HepG2 (cell line): ENCODE results near the gene BABAM1. TPM values are rescaled to one million over a fixed set of nuclear protein-coding genes. Genes with fewer than 3 reads are reported as not detected.

Source experiments
- AHR ChIP-seq: IDR thresholded peaks from 2 replicates; pipeline ENCODE4 v1.6.1; 2018; ENCODE audit warnings: missing genetic modification reagents, missing compliant biosample characterization
- CENPT ChIP-seq: sonication (generic); formaldehyde crosslinking; IDR thresholded peaks from 2 replicates; pipeline ENCODE4 v1.8.0; 2022; ENCODE audit warnings: low read depth, mild to moderate bottlenecking, moderate library complexity, missing genetic modification reagents
- CENPX ChIP-seq: sonication (generic); formaldehyde crosslinking; IDR thresholded peaks from 2 replicates; pipeline ENCODE4 v1.9.0; 2021; ENCODE audit warnings: mild to moderate bottlenecking, missing genetic modification reagents, moderate library complexity
- GABPB1 ChIP-seq: IDR thresholded peaks from 2 replicates; pipeline ENCODE4 v1.6.1; 2016; ENCODE audit warnings: mild to moderate bottlenecking, missing genetic modification reagents, moderate library complexity, missing compliant biosample characterization
- GATA4 ChIP-seq: sonication (generic); IDR thresholded peaks from 2 replicates; pipeline ENCODE4 v1.6.1; 2016; ENCODE audit warnings: antibody characterized with exemption, low read depth, borderline replicate concordance
- IKZF4 ChIP-seq: sonication (generic); formaldehyde crosslinking; IDR thresholded peaks from 2 replicates; pipeline ENCODE4 v1.5.1; 2020; ENCODE audit warnings: borderline replicate concordance, mild to moderate bottlenecking, low read depth, missing genetic modification reagents; ENCODE audit errors: not compliant biosample characterization
- KDM1A ChIP-seq: IDR thresholded peaks from 2 replicates; pipeline ENCODE4 v1.6.1; 2016; ENCODE audit warnings: missing compliant biosample characterization
- KLF9 ChIP-seq: IDR thresholded peaks from 2 replicates; pipeline ENCODE4 v1.6.1; 2016; ENCODE audit warnings: low read depth
- NFATC3 ChIP-seq: sonication (generic); formaldehyde crosslinking; IDR thresholded peaks from 2 replicates; pipeline ENCODE4 v1.5.1; 2020; ENCODE audit warnings: mild to moderate bottlenecking, missing genetic modification reagents
- PCBP1 ChIP-seq: fragments of 200-400 bp; formaldehyde crosslinking; IDR thresholded peaks from 2 replicates; pipeline ENCODE4 v1.6.1; 2017; ENCODE audit warnings: mild to moderate bottlenecking, low read depth, low read length, borderline replicate concordance
- REL ChIP-seq: sonication (generic); formaldehyde crosslinking; conservative IDR thresholded peaks from 2 replicates; pipeline ENCODE4 v1.8.0; 2022; ENCODE audit warnings: mild to moderate bottlenecking, missing genetic modification reagents, moderate library complexity
- SP4 ChIP-seq: sonication (generic); formaldehyde crosslinking; IDR thresholded peaks from 2 replicates; pipeline ENCODE4 v1.8.1; 2023; ENCODE audit warnings: mild to moderate bottlenecking, missing genetic modification reagents
- TRIM24 ChIP-seq: sonication (generic); formaldehyde crosslinking; IDR thresholded peaks from 2 replicates; pipeline ENCODE4 v1.8.0; 2022; ENCODE audit warnings: mild to moderate bottlenecking, missing genetic modification reagents
- U2AF2 ChIP-seq: fragments of 200-400 bp; formaldehyde crosslinking; IDR thresholded peaks from 2 replicates; pipeline ENCODE4 v1.6.1; 2017; ENCODE audit warnings: low read depth, mild to moderate bottlenecking, low read length
- ZFP62 ChIP-seq: sonication (generic); formaldehyde crosslinking; IDR thresholded peaks from 2 replicates; pipeline ENCODE4 v1.4.0; 2020; ENCODE audit warnings: missing genetic modification reagents
- ZNF570 ChIP-seq: sonication (generic); formaldehyde crosslinking; IDR thresholded peaks from 2 replicates; pipeline ENCODE4 v1.4.0; 2020; ENCODE audit warnings: mild to moderate bottlenecking, missing genetic modification reagents, borderline replicate concordance
- ZSCAN21 ChIP-seq: sonication (generic); formaldehyde crosslinking; IDR thresholded peaks from 2 replicates; pipeline ENCODE4 v1.8.0; 2022; ENCODE audit warnings: mild to moderate bottlenecking, missing genetic modification reagents, moderate library complexity, borderline replicate concordance
- polyA plus RNA-seq, 8 experiments: library from polyadenylated mRNA; depleted of rRNA in 3 of 8; stranded (reverse) in 7 of 8; unstranded in 1 of 8; fragments of >200 nt; fragmentation: Illumina TruSeq in 4 of 8; extraction: Trizol in 4 of 8; gene quantifications; 2 replicates each; pipeline versions ENCODE4 v1.2.1 to v1.2.3, GENCODE V29; 2011 to 2016; ENCODE audit warnings: low read depth in 4 of 8, missing spikeins in 1 of 8, mixed read lengths in 1 of 8; ENCODE audit not compliant: insufficient read depth in 1 of 8
- total RNA-seq, 5 experiments: library from RNA; depleted of rRNA; stranded (reverse); fragments of >200 nt; fragmentation: Illumina TruSeq; extraction: Trizol; gene quantifications; 2 replicates each; pipeline ENCODE4 v1.2.3, GENCODE V29; 2016; ENCODE audit warnings: low read depth in 1 of 5
- TF ChIP-seq, protein P1 (sequence below): sonication (generic); formaldehyde crosslinking; IDR thresholded peaks from 2 replicates; pipeline ENCODE4 v1.9.0; 2021; ENCODE audit warnings: missing genetic modification reagents, mild to moderate bottlenecking, borderline replicate concordance
- TF ChIP-seq, protein P2 (sequence below): sonication (generic); formaldehyde crosslinking; IDR thresholded peaks from 2 replicates; pipeline ENCODE4 v1.4.0; 2020; ENCODE audit warnings: missing genetic modification reagents, low read depth, mild to moderate bottlenecking, borderline replicate concordance
- TF ChIP-seq, protein P3 (sequence below): sonication (generic); formaldehyde crosslinking; IDR thresholded peaks from 2 replicates; pipeline ENCODE4 v1.4.0; 2020; ENCODE audit warnings: missing genetic modification reagents; ENCODE audit errors: not compliant biosample characterization
- TF ChIP-seq, protein P4 (sequence below): sonication (generic); formaldehyde crosslinking; IDR thresholded peaks from 2 replicates; pipeline ENCODE4 v1.4.0; 2020; ENCODE audit warnings: missing genetic modification reagents
- TF ChIP-seq, protein P5 (sequence below): conservative IDR thresholded peaks from 2 replicates; pipeline ENCODE4 v1.6.1; 2018; ENCODE audit warnings: missing genetic modification reagents

The BABAM1 gene
- total and polyA plus RNA-seq, 2 of the 13 experiments (the other 11 are each of a cell fraction or from before 2014, with no cell fraction given) = 70.0 to 82.0 TPM

DNA sequence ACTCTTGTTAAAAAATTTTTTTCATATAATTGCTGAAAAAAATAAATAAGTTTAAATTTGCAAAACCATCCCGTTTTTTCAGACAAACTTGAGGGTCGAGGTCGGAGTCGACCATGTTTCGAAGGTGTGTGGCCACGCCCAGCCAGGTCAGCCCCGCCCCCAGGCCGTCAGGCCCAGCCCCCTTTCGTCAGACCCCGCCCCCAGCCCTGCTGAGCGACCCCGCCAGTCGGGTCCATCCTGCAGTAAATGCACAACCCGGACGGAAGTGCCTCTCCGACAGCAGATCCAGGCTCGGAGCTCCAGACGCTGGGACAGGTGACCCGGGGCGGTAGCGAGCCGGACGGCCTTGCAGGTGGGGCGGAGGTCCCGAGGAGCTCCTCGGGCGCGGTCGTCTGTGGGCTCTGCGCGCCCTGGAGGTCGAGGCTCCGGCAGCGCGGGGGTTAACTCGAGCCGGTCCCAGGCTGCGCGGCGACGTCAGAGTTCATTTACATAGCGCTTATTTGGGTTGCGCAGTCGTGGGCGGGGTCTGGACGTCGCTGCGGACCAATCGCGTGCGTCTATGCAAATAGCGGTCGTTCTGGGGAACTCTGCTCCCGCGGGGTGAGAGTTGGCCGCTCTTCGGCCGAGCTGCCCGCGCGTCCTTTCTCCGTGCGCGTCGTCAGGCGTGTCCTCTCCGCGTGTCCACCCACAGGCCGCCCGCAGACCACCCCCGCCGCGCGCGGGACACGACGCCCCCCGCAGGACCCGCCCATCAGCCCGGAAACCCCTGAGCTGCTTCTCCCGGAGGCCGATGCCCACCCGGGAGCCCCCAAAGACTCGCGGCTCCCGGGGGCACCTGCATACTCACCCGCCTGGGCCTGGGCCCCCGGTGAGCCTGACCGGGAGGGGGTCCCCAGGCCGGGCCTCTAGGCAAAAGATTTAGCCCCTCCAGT lies 41.0 kb upstream of the BABAM1 start, which contains the start of gene OCEL1 (continued):
- TF ChIP-seq, protein P1, sequence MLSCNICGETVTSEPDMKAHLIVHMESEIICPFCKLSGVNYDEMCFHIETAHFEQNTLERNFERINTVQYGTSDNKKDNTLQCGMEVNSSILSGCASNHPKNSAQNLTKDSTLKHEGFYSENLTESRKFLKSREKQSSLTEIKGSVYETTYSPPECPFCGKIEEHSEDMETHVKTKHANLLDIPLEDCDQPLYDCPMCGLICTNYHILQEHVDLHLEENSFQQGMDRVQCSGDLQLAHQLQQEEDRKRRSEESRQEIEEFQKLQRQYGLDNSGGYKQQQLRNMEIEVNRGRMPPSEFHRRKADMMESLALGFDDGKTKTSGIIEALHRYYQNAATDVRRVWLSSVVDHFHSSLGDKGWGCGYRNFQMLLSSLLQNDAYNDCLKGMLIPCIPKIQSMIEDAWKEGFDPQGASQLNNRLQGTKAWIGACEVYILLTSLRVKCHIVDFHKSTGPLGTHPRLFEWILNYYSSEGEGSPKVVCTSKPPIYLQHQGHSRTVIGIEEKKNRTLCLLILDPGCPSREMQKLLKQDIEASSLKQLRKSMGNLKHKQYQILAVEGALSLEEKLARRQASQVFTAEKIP (CRISPR knock-in tag) = no peak
- TF ChIP-seq, protein P2, sequence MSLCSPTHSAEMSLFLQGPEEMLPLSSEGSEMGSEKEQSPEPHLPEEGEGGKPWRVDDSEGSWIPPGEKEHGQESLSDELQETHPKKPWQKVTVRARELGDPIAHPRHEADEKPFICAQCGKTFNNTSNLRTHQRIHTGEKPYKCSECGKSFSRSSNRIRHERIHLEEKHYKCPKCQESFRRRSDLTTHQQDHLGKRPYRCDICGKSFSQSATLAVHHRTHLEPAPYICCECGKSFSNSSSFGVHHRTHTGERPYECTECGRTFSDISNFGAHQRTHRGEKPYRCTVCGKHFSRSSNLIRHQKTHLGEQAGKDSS (CRISPR knock-in tag) = no peak
- TF ChIP-seq, protein P3, sequence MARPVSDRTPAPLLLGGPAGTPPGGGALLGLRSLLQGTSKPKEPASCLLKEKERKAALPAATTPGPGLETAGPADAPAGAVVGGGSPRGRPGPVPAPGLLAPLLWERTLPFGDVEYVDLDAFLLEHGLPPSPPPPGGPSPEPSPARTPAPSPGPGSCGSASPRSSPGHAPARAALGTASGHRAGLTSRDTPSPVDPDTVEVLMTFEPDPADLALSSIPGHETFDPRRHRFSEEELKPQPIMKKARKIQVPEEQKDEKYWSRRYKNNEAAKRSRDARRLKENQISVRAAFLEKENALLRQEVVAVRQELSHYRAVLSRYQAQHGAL (CRISPR knock-in tag) = peak; percentile 66
- TF ChIP-seq ZNF570 (CRISPR knock-in tag) (0 out of 2 replicates have a peak, but pooled peaks have one; percentile 61), CENPX (CRISPR knock-in tag) (no peak), ZSCAN21 (CRISPR knock-in tag) (no peak; the same call in 1 of the 2 replicates), REL (CRISPR knock-in tag) (0 out of 2 replicates have a peak, but pooled peaks have one; percentile 44), PCBP1 (no peak), SP4 (CRISPR knock-in tag) (peak; percentile 91), KDM1A (CRISPR knock-in tag) (no peak), KLF9 (CRISPR knock-in tag) (no peak), NFATC3 (CRISPR knock-in tag) (no peak), GATA4 (peak; percentile 51; the same call in 1 of the 2 replicates), GABPB1 (CRISPR knock-in tag) (peak; percentile 86), TRIM24 (CRISPR knock-in tag) (no peak), ZFP62 (CRISPR knock-in tag) (no peak), U2AF2 (no peak), IKZF4 (CRISPR knock-in tag) (no peak), AHR (no peak; the same call in 1 of the 2 replicates), CENPT (CRISPR knock-in tag) (no peak)
- TF ChIP-seq, protein P4, sequence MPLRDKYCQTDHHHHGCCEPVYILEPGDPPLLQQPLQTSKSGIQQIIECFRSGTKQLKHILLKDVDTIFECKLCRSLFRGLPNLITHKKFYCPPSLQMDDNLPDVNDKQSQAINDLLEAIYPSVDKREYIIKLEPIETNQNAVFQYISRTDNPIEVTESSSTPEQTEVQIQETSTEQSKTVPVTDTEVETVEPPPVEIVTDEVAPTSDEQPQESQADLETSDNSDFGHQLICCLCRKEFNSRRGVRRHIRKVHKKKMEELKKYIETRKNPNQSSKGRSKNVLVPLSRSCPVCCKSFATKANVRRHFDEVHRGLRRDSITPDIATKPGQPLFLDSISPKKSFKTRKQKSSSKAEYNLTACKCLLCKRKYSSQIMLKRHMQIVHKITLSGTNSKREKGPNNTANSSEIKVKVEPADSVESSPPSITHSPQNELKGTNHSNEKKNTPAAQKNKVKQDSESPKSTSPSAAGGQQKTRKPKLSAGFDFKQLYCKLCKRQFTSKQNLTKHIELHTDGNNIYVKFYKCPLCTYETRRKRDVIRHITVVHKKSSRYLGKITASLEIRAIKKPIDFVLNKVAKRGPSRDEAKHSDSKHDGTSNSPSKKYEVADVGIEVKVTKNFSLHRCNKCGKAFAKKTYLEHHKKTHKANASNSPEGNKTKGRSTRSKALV (CRISPR knock-in tag) = no peak; the same call in 1 of the 2 replicates
- TF ChIP-seq, protein P5, sequence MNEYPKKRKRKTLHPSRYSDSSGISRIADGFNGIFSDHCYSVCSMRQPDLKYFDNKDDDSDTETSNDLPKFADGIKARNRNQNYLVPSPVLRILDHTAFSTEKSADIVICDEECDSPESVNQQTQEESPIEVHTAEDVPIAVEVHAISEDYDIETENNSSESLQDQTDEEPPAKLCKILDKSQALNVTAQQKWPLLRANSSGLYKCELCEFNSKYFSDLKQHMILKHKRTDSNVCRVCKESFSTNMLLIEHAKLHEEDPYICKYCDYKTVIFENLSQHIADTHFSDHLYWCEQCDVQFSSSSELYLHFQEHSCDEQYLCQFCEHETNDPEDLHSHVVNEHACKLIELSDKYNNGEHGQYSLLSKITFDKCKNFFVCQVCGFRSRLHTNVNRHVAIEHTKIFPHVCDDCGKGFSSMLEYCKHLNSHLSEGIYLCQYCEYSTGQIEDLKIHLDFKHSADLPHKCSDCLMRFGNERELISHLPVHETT (CRISPR knock-in tag) = 0 out of 2 replicates have a peak, but pooled peaks have one; percentile 42
